GM18499 (cell line): ENCODE results near the gene MXD4.
"Not testable (repeated sequence)": the region's sequence is repeated elsewhere in the genome, so short reads cannot be mapped to it uniquely, and the experiment has no call there.

ENCODE experiments used
- ATAC-seq: cut with Tn5 transposase; IDR thresholded peaks from one replicate; pipeline ENCODE4 v1.9.1; 2021; ENCODE audit warnings: moderate number of reproducible peaks; ENCODE audit not compliant: insufficient read depth, unreplicated experiment

Gene MXD4

DNA sequence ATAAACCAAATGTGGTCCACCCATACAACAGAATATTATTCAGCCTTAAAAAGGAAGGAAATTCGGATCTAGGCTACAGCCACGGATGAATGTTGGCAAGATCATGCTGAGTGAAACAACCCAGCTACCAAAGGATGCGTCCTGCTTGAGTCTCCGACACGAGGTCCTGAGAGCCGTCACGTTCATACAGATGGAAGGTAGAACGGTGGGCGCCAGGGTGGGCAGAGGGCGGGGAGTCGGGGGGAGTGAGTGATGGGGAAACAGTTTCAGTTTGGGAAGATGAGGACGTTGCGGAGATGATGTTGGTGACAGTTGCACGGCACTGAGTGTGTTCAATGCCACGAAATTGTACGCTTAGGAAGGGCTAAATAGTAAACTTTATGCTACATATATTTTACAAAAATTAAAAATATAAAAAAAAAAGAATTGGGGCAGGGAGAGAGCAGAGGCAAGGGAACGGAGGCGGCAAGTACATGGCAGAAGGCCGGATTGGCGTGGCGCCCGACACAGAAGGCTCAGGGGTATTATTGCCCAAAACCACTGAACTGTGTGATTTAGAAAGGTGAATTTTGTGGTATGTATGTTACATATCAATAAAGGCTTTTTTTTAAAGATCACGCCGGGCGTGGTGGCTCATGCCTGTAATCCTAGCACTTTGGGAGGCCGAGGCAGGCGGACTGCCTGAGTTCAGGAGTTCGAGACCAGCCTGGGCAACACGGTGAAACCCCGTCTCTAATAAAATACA is 14.8 kb upstream of the MXD4 start:
- ATAC-seq: no peak

DNA sequence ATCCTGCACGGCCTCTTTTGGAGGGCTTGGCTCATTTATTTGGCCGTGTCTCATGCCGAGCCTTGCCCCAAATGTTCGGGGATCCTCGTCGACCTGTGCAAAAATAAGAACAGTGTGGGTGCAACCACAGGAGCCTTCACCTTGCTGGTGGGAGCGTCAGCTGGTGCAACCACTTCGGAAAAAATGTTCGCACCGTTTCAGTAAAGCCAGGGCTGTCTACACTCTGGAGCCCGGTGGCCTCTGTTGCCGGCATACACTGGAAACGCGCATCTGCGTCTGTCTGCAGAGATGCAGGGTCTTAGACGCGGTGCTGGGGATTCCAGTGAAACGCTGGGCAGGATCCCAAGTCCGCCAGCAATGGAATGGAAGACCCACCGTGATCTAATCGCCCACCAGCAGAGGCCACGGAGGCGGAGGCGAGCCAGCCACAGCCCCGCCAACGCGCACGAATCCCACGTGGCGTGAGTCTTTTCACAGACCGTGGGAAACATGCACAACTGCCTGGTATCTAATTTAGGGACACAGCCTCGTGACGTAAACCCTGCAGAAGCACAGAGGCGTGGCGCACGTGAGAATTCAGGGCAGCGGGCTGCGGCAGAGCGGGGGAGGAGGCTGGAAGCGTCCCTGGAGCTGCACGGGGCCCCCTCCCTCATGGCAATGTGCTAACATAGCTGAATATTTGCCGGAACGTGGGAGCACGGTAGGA is 13.8 kb upstream of the MXD4 start:
- ATAC-seq: no peak

DNA sequence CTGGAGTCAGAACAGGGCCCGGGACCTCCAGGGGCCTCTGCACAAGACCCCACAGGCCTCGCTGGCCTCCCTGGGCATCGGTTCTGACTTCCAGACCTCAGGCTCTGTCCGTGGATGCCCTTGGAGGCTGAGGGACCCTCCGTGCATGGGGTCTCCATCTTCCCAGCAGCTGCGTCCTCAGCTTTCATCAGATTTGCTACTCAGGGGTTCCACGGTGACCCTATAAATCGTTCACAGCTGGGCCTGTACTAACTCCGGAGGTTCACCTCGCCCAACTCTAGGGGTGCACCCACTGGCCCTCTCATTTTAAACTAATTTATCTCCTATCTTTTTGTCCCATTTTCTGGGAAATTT is 13.1 kb upstream of the MXD4 start:
- ATAC-seq: not testable (repeated sequence)

DNA sequence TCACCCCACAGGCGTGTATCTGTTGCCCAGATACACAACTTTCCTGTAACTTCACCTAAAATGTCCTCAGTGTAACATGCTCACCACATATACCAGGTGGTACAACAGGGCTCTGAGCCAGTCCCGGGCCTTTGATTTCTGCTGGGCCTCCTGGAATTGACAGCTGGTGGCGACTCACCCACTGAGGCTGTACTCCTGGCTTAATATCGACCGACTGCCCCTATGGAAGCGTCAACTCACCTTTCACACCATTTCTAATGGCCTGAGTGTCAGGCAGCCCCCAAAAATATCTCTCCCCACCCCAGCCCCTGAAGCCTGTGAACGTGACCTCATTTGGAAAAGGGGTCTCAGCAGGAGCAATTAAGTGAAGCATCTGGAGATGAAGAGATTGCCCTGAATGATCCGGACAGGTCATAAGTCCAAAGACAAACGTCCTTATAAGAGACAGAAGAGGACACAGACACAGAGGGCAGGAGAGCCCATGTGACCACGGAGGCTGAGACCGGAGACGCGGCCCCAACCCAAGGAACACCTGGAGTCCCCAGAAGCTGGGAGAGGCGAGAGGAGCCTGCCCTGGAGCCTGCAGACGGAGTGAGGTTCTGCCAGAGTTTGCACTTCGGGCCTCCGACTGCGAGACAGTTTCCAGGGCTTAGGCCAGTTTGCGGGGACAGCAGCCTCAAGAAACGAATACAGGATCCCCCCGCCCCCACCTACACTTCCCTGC is 12.6 kb upstream of the MXD4 start:
- ATAC-seq: no peak

DNA sequence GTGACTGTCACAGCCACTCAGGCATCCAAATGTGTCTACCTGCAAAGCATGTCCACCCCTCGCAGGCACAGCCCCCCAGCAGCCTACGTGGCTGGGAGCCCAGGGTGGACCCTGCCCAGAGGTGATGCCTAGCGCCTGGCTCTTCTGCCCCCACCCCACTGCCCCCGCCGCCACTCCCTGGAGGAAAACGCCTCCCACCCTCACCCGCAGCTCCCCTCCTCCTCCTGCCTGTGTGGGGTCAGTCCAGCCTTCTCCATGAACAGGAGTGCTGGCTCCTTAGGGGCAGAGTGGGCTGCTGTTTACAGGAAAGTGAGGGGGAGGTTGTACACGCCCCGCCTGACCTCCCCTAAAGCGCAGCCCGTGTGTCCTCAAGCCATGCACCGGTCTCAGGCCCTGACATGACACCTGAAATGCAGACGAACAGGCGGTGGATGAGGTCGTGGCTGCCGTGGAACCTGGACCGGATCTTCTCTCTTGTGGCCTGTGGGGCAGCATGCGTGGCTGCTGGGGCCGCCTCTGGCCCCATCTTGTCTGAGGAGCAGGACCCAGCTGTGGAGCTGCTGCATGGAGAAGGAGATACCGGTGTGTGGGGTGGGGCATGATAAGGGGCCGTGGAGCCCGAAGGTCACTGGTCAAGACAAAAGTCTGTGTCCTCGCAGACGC is 11.9 kb upstream of the MXD4 start:
- no peak for ATAC-seq

DNA sequence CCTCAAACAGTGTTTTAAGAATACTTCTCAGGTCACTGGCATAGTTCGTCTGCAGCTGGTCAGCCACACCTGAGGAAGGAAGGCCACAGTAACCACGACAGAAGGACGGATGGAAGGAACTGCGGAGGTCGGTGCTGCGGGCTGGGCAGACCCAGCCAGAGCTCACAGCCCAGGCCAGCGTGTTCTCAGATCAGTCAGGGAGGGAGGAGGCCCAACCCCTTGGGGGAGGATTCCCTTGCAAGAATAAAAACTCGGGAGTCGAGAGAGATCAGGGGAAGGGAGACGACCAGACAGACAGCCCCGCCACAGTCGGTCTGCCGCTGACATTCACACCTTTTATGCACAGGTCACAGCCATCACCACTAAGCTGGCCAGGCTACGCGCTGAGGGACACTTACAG is 11.3 kb upstream of the MXD4 start:
- no peak for ATAC-seq

DNA sequence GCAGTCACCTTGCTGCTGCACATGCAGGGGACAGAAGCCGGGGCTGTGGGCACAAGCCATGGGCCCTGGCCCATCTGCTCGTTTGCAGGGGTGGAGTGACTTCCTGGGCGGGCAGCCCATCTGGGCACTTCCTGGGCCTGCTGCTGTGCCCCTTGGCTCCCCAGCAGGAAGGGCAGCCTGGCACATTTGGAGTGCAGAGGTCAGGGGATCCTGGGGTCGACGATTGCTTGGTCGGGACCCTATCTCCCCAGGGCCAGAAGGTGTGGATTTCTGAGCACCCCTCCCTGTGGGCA is 10.9 kb upstream of the MXD4 start:
- ATAC-seq: no peak

DNA sequence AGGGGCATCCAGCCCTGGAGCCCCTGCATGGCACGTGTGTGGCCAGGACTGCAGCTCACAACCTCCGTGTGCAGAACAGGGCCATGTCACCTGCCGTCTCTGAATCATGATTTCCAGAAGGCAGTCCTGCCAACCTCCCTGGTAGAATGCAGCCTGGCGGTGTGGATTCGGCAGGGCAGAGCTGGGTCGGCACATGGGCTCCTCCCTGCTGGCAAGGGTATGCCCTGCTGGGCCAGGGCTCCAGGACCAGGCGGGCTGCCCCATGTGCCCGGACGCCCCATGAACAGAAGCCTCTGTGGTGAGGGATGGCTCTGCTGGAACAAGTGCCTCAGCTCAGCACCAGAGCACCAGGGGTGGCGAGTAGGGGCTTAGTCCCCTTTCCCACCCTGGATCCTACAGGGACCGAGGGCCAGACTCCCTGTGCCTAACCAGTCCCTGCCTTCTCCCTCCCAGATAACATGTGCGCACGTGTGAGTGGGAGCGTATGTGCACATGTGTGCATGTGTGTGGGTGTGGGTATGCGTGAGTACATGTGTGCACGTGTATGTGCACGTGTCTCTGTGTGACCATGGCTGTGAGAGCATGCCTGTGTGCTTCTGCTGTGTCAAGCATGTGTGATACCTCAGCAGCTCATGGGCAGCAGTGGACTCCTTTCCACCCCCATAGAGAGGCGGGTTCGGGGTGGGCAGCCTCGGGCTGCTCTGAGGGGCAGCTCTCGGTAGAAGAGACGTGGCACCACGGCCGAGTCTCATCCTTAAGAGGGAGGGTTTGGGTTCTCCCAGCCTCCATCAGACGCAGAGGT is 10.3 kb upstream of the MXD4 start:
- ATAC-seq: no peak

DNA sequence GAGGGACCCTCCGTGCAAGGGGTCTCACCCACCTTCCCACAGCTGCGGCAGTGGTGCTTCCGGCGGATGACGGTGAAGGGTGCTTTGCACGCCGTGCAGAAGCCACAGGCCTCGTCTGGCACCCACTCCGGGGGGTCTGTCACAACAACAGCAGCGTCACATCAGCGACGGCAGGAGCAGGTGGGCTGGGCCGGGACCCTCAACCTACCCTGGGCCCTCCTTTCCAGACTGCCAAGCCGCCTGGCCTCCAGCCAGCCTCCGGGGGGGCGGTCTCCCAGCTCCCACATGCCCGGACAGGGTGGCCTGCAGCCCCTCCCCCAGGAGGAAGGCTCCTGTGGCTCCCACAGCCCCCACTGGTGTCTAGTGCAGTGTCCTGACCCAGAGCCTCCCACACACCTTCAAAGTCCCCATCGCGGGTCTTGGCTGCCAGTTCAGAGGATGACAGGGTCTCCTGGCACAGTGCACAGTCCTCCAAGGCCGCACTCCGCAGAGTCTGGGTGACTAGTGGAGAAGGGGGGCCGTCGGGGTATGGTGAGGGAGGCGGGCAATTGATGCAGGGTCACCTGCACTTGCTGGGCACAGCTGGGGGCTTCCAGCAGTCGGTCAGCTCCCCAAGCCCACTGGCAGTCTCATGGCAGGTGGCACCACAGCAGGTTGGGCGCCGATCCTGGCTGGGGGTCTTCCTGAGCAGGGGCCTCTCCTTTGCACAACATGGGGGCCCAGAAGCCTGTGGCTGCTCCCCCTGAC is 9.5 kb upstream of the MXD4 start:
- ATAC-seq: no peak

DNA sequence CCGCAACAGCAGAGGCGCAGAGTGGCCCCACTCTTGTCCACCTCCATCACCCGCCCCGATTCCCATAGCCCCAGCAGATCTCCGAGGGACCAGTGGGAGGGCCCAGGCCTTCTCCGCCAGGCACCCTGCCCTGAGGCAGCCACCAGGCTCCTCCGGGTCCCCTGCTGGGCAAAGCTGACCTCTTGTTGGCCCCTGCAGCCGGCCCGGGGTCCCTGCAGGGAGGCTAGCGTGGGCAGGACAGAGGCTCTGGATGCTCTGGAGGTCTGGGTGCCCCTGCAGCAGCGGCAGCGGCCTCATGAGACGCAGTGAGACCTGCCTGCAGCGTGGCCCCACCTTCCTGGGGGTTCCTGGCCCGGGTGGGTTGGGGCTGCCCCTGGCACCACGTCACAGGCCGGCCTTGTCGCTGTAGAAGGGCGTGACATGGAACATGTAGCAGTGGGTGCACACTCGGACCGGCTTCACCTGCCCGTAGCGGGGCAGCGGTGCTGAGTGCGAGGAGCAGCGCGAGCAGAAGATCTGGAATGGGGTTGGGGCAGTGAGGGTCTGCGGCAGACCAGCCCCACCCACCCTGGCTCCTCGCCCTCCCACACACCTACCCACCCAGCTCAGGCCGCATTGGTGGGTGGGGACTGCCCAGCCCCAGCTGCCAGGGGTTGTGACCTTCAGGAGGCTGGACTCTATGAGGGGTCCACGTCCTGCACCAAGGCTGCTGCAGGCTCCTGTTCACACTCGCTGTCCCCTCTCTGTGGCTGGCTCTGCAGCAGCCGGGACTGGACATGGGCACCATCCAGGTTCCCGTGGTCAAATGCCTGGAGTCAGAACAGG is 8.6 kb upstream of the MXD4 start:
- no peak for ATAC-seq

DNA sequence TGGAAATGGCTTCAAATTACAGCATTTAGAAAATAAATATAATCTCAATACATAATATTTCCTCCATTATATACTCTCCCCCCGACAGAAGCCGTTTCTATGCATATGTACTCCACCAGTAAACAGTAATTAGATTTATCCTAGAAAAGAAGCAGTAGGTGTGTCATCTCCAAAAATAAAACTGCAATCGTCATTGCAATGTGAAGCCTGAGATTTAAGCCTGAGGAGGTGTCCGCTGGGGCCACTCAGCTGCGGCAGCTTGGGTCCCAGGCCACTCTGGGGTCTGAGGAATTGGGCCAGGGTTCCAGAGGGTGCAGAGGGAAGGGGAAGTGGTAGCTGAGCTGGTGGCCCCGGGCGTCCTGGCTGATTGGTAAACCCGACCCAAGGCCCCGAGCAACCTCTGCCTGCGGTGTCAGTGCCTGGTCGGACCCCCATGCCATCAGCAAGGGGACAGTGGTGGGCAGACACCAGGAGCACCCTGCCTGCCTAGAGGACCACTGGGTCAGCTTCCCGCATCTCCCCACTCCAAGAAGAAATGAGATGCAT is 7.8 kb upstream of the MXD4 start:
- no peak for ATAC-seq

DNA sequence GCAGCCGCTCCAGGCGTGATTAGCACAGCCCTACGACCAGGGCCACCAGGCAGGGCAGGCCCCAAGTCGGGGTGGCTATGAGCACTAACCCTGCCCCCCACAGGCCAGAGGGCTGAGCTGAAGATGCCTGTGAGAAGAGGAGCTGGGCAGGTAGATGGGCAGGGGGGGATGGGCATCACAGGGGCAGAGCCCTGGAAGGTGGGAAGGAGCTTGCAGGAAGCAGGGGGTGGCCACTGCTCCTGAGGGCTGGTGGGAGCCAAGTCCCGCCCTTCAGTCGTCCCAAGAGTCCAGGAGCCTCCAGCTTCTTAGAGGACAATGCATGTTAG is 7.3 kb upstream of the MXD4 start:
- no peak for ATAC-seq

DNA sequence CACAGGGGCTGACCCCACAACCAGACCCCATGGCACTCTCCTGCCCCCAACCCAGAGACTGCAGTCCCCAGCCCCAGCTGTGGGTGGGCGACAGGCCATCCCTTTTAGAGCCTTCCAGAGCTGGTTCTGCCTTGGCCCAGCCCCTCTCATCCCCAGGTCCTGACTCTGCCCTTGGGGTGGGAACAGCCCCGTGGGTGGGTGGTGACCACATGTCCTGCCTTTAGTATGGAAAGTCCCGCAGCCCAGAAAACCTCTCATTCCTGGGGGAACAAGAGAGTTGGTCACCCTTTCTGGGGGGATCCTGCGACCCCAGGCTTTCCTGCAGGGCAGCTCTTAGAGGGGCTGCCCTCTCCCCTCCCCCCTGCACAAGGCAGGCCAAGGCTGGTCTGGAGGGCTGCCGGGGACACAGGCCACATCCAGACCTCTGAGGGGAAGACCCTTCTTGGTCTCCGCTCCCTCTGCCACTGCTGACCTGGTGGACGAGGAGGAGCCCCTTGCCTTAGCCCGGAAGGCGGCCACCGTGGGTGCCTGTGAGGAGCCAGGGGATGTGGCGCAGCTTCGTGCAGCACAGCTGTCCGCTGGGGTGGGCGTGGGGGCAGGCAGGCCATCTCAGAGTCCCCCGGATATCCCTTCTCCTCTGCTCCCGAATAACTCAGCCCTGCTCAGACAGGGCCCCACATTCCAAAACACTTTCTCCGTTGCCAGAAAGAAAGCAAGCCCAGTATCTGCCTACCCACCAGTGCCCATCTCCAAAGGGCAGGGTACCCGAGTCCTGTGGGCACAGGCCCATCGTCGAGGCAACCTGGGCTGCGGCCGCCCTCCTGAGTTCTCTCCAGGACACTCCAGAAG is 6.7 kb upstream of the MXD4 start:
- no peak for ATAC-seq

DNA sequence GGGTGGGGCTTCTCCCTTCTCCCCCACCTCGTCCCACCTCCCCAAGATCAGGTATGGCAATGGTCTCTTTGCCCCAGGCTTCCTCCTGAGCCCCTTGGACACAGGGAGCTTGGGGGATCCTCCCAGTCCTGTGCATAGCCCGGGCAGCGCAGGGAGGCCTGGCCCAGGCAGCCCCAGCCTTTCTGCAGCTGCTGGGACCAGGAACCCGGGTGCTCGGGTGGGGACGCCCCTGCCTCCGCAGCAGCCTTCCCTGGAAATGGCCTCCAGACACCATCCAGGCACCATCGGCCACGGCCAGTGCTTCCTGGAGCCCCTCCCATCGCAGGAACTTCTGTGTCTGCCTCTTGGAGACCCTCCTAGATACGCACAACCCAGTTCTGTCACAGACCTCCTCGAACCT is 5.9 kb upstream of the MXD4 start:
- ATAC-seq: no peak

DNA sequence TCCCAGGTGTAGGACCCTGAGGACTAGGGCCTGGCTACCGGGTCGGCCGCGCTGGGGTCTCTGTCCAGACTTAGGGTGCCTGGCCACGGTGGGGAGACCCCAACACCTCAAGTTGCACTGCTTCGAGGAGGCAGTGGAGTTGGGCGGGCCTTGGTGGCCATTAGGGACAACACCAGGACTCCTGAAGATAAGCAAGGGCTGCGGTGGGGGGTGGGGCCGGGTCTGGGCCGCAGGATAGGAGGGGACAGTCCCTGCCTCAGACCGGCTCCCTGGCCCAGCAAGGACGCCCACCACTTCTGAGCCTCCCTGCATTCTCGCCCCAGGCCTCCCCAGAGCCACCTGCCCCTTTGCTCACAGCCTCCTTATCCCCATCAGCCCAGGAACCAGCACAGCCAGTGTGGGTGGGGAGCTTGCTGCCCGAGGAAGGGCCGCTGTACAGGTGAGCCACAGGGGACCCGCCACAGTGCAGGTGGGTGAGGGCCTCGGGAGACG is 5.5 kb upstream of the MXD4 start:
- ATAC-seq: no peak

DNA sequence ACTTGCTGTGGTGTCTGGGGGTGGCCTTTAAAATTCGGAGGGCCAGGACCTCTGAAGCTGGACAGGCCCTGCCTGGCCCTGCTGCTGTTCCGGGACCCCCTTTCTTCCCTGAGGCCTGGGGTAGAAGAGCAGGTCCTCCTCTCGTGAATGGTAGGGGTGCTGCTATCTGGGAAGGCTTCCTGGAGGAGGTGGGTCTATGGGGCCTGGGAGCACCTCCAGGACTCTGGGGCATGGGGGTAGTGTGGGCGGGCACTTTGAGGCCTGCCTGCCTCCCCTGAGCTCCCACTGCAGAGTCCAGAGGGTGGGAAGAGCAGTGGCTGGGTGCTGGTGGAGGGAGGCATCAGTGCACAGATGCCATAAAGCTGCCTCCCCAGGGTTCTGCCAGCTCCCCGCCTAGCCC is 4.9 kb upstream of the MXD4 start:
- ATAC-seq: no peak

DNA sequence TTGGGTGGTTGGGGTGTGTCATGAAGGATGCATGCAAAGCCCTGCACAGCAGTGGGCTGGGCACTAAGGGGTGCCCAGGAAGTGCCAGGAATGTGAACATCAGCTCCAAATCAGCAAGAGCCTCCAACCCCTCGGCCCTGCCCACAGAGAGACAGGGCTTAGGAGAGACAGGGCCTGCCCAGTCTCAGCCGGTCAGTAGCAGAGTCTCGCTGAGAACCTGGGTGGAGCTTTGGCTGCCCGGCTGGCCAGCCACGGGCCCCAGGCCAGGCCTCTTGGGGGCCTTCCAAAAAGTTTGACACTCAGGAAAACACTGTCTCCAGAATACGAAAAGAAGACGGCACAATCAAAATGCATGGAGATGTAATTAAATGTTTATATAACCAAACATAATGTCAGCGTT is 4.3 kb upstream of the MXD4 start:
- ATAC-seq: no peak
